NCI-H1417 treated with DMSO at 0.1 percent for 48 hours (cell line): Measurements from ENCODE around the gene MPP4.

Source experiments
- DNase-seq: peaks from one replicate; lab custom pipeline; 2025; lab: John Stamatoyannopoulos, UW

Gene MPP4

DNA sequence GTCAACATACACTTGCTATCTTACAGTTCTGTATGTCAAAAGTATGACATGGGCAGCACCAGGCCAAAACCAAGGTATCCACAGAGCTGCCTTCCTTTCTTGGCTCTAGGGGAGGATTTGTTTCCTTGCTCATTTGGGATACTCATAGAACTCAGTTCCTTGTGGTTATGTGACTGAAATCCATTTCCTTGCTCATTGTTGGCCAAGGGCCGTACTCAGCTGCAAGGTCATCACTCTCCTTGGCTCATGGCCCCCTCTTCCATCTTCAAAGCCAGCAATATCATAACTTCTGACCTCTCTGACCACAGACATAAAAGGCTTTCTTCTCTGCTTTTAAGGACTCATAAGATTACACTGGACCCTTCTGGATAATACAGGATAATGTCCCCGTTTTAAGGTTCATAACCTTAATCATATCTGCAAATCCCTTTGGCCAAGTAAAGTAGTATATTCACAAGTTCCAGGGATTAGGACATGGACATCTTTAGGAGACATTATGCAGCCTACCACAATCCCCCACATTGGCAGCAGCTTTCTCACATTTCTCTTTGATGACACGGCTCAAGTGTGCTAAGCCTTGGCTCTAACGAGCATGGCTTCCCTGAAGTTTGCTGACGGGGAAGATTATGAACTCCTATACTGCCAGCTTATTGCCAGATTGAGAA, 76.0 kb downstream of the MPP4 start:
- DNase-seq, result no peak

DNA sequence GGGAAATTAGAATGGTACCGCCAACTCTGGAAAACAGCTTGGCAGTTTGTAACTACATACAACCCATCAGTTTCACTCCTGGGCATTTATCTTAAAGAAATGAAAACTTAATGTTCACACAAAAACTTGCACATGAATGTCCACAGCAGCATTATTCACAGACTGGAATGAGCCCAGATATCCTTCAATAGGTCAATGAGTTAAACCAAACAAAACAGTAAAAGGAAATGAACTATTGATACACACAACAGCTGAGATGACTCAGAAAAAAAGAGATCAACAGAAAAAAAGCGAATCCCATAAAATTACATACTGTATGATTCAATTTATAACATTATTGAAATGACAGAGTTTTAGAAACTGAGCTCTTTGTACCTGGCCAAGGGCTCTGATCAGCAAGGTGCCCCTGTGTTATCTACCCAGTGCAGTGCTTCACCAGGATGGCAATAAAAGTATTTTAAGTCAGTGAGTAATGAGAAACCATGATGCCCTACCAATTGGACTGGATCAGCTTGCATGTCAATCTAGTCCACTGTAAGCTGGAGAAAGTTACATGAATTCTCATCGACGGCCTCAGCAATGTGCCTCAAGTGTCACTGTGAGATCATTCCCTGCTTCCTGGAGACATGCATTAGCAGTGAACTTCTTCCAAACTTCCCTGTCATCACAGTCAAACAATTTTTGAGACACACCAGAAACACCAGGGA, 77.0 kb downstream of the MPP4 start:
- DNase-seq, result no peak

DNA sequence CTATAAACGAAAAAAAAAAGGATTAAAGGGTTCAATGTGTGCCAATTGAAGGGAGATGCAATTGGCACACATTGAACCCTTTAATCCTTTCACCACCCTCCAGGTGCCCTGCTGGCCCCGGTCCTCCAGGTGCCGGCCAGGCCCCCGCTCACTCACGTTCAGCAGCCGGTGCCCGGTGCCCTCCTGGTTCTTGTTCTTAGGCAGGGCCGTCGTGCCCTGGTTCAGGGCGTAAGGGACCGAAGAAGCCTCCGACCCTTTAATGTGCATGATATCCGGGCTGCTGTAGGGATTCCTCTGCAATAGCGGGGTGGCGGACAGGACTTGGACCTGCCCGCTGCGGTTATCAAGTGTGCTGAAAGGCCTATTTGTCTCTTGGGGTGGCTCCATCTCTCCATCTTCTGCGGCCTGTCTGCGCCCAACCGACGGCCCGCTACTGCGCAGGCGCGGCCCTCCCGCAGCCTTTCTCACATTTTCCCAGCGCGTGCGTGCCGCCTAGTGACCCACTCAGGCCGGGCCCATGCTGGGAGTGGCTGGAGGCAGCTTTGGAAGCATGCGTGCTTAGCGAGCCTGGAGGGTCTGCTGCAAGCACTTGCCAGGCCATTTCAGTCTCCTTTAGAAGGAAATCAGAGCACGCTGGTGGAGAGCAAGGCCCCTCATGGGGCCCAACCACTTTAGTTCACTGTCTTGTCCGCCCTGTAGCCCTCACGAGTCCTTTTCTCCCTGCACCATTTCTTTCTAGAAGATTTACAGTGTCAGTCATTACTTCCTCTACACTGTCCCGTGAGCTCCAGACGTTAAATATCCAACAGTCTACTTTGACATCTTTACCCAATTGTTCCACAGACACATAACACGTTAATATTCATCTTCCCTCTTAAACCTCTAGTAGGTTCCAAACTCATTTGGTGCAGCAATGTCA, 79.4 kb downstream of the MPP4 start:
- peak; percentile 12 for DNase-seq

DNA sequence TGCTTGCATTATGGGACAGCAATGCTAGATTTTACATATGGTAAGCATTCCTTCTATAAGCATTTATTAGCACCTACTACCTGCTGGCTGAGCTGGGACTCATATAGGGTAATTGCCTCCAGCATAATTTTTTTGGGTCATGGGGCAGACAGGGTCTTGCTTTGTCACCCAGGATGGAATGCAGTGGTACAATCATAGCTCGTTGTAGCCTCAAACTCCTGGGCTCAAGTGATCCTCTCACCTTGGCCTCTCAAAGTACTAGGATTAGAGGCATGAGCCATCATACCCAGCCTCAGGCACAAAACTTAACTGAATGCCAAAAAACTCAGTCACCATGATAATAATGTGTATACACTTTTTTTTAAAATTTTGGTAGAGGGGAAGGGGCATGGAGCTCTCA, 90.4 kb downstream of the MPP4 start:
- DNase-seq, result no peak

DNA sequence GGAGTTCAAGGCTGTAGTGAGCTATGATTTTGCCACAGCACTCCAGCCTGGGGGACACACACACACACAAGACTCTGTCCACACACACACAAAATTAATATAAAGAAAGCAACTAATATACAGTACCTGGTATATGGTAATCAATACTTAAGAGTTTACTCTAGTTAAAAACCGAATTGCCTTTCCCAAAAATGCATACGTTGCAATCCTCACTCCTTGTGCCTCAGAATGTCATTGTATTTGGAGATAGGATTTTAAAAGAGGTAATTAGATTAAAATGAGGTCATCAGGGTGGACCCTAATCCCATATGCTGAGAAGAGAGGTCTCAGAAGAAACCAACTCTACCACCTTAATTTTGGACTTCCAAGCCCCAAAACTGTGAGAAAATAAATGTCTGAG, 90.9 kb downstream of the MPP4 start:
- DNase-seq, result no peak

DNA sequence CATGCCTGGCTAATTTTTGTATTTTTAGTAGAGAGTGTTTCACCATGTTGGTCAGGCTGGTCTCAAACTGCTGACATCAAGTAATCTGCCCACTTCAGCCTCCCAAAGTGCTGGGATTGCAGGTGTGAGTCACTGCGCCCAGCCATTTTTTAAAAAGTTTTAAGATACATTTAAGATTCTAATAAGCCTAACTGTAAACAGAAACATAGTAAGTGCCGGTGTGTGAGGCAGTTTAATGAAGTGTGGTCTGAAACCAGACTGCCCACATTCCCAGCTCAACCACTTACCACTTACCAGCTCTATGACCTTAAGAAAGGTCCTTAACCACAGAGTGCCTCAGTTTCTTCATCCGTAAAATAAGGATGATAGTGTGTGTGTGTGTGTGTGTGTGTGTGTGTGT, 97.5 kb downstream of the MPP4 start:
- DNase-seq, result no peak

DNA sequence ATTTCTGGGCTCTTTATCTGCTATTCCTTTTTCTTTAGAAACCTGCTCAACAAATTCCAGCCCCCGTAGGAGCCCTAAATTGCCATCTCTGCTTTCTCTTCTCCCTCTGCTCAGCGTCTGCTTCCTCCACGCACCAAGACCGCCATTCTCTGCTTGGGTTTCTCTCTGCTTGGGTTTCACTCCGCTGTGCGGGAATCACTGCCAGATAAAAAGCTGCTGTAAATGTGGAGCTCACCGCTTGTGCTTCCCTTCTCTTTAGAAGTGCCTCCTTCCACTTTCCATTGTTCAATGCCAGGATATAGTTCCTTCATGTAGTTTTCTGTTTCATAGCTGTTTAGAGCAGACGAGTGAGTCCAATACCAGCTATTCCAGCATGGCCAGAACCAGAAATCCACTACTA, 101.0 kb downstream of the MPP4 start:
- DNase-seq, result no peak
